HG03457 (cell line): Measurements from ENCODE around the gene MOV10L1.
"Not testable (repeated sequence)": the region's sequence is repeated elsewhere in the genome, so short reads cannot be mapped to it uniquely, and the experiment has no call there.

Source experiments
- ATAC-seq: cut with Tn5 transposase; IDR thresholded peaks from one replicate; pipeline ENCODE4 v1.9.1; 2021; ENCODE audit warnings: moderate number of reproducible peaks; ENCODE audit not compliant: unreplicated experiment

MOV10L1 gene

GRCh38 chr22:50076646-50077535, 12.9 kb upstream of the MOV10L1 start:
- ATAC-seq: no peak

- no peak for ATAC-seq
Measured at GRCh38 chr22:50078246-50078645, 11.6 kb upstream of the MOV10L1 start.

- ATAC-seq: no peak
Measured at GRCh38 chr22:50078761-50079160, 11.0 kb upstream of the MOV10L1 start.

GRCh38 chr22:50080077-50080465, 9.7 kb upstream of the MOV10L1 start:
- no peak for ATAC-seq

- ATAC-seq: no peak
Measured at GRCh38 chr22:50081426-50082196, 8.2 kb upstream of the MOV10L1 start.

- no peak for ATAC-seq
Measured at GRCh38 chr22:50082197-50082715, 7.5 kb upstream of the MOV10L1 start.

- no peak for ATAC-seq
Measured at GRCh38 chr22:50082961-50083461, 6.8 kb upstream of the MOV10L1 start.

- no peak for ATAC-seq
Measured at GRCh38 chr22:50083462-50084079, 6.2 kb upstream of the MOV10L1 start.

- ATAC-seq: no peak
Measured at GRCh38 chr22:50084080-50084477, 5.7 kb upstream of the MOV10L1 start.

- ATAC-seq: no peak
Measured at GRCh38 chr22:50084614-50085021, 5.2 kb upstream of the MOV10L1 start.

GRCh38 chr22:50085211-50085972, 4.4 kb upstream of the MOV10L1 start, which contains the start of gene MLC1:
Gene MLC1 (minus strand): TSS chr22:50085426. CDS start chr22:50084902, 524 bp downstream.
- no peak for ATAC-seq

GRCh38 chr22:50086526-50086925, 3.3 kb upstream of the MOV10L1 start:
- no peak for ATAC-seq

GRCh38 chr22:50086975-50087374, 2.8 kb upstream of the MOV10L1 start:
- not testable (repeated sequence) for ATAC-seq

GRCh38 chr22:50087646-50088045, 2.2 kb upstream of the MOV10L1 start:
- ATAC-seq: no peak

- ATAC-seq: no peak
Measured at GRCh38 chr22:50088096-50088495, 1.7 kb upstream of the MOV10L1 start.

GRCh38 chr22:50089231-50089630, 575 bp upstream of the MOV10L1 start:
- ATAC-seq: no peak

GRCh38 chr22:50090412-50090714, 557 bp downstream of the MOV10L1 start:
- ATAC-seq: no peak

- ATAC-seq: no peak
Measured at GRCh38 chr22:50091092-50091768, 1.4 kb downstream of the MOV10L1 start.

- no peak for ATAC-seq
Measured at GRCh38 chr22:50092342-50092741, 2.5 kb downstream of the MOV10L1 start.

GRCh38 chr22:50098052-50098451, 8.2 kb downstream of the MOV10L1 start:
- no peak for ATAC-seq
